SU-DHL-6 (cell line): ENCODE measurements around the gene MED12L.

ENCODE experiments used
- EZH2phosphoT487 ChIP-seq: fragments of 200-600 bp; sonication (generic), shearing (Covaris generic); conservative IDR thresholded peaks from 2 replicates; pipeline ENCODE4 v1.6.1; 2018; ENCODE audit warnings: mild to moderate bottlenecking, antibody characterized with exemption, low read length, moderate library complexity, mixed read lengths
- TF ChIP-seq, protein P1 (sequence below): fragments of 200-600 bp; sonication (generic); IDR thresholded peaks from one replicate; pipeline ENCODE4 v1.5.1; 2017; ENCODE audit warnings: antibody characterized with exemption, mild to moderate bottlenecking, low read length, moderate library complexity; ENCODE audit not compliant: insufficient read depth, poor library complexity, severe bottlenecking

DNA sequence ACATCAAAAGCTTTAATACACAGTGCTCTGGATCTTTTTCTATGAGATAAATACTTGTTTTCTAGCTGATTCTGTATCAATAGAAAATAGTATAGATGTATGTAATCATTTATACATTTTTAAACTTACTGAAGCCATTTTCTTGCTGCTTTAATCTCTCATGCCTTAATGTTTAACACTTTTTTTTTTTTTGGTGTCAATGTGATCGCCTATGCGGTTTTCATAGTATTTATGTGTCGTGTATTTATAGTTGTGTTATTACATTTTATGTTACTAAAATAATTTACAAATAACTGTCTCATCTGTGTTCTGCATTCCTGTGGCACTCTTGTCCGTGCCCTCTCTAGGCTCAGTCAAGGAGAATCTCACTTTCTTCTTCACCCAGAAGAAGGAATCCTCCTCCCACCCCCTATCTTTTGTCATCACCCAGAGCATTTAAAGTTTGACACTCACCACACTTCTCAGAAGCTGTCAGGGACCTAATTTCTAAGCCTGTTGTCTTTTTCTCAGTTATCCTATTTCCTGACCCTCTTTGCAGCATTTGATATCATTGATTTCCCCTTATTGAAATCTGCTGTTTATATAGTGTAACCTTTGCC, 138.9 kb downstream of the MED12L start:
- TF ChIP-seq, protein P1, sequence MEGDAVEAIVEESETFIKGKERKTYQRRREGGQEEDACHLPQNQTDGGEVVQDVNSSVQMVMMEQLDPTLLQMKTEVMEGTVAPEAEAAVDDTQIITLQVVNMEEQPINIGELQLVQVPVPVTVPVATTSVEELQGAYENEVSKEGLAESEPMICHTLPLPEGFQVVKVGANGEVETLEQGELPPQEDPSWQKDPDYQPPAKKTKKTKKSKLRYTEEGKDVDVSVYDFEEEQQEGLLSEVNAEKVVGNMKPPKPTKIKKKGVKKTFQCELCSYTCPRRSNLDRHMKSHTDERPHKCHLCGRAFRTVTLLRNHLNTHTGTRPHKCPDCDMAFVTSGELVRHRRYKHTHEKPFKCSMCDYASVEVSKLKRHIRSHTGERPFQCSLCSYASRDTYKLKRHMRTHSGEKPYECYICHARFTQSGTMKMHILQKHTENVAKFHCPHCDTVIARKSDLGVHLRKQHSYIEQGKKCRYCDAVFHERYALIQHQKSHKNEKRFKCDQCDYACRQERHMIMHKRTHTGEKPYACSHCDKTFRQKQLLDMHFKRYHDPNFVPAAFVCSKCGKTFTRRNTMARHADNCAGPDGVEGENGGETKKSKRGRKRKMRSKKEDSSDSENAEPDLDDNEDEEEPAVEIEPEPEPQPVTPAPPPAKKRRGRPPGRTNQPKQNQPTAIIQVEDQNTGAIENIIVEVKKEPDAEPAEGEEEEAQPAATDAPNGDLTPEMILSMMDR = no peak
- TF ChIP-seq EZH2phosphoT487 = no peak
